SK-N-SH treated with all-trans-retinoic acid at 6 μM for 48 hours (cell line): Measurements from ENCODE around the gene ZNF93.

Experiments
- ATAC-seq: fragments of 200-7000 bp; cut with Tn5 transposase; 3 replicates; pipeline ENCODE4 v1.9.1; 2020; ENCODE audit warnings: mild to moderate bottlenecking, moderate library complexity
- ARNTL ChIP-seq: fragments of 450-650 bp; formaldehyde crosslinking; IDR thresholded peaks from 2 replicates; pipeline ENCODE4 v1.5.0; 2020; ENCODE audit warnings: low read depth, mild to moderate bottlenecking, moderate library complexity, borderline replicate concordance
- BACH2 ChIP-seq: fragments of 250-450 bp; sonication (Bioruptor Pico); IDR thresholded peaks from 2 replicates; pipeline ENCODE4 v1.9.0; 2021; ENCODE audit warnings: mild to moderate bottlenecking, borderline replicate concordance
- CSDC2 ChIP-seq: fragments of 250-450 bp; sonication (Bioruptor Pico); IDR thresholded peaks from 2 replicates; pipeline ENCODE4 v1.5.0; 2020; ENCODE audit warnings: mild to moderate bottlenecking, moderate library complexity
- ESRRG ChIP-seq: fragments of 250-450 bp; sonication (Bioruptor Pico); IDR thresholded peaks from 2 replicates; pipeline ENCODE4 v1.6.1; 2021; ENCODE audit warnings: mild to moderate bottlenecking
- GLIS3 ChIP-seq: fragments of 250-450 bp; sonication (Bioruptor Pico); IDR thresholded peaks from 2 replicates; pipeline ENCODE4 v1.5.0; 2020; ENCODE audit warnings: mild to moderate bottlenecking, moderate library complexity
- ISL1 ChIP-seq: fragments of 250-450 bp; sonication (Bioruptor Pico); IDR thresholded peaks from 2 replicates; pipeline ENCODE4 v2.1.2; 2022; ENCODE audit warnings: mild to moderate bottlenecking, moderate library complexity
- OSR1 ChIP-seq: fragments of 250-450 bp; sonication (Bioruptor Pico); IDR thresholded peaks from 2 replicates; pipeline ENCODE4 v1.8.0; 2022; ENCODE audit warnings: moderate library complexity, mild to moderate bottlenecking, inconsistent platforms
- PPARA ChIP-seq: fragments of 250-450 bp; sonication (Bioruptor Pico); IDR thresholded peaks from 2 replicates; pipeline ENCODE4 v1.5.0; 2020; ENCODE audit warnings: mild to moderate bottlenecking, borderline replicate concordance
- SNAI2 ChIP-seq: fragments of 250-450 bp; sonication (Bioruptor Pico); IDR thresholded peaks from 2 replicates; pipeline ENCODE4 v1.5.0; 2020; ENCODE audit warnings: mild to moderate bottlenecking, moderate library complexity
- TCF4 ChIP-seq: fragments of 250-450 bp; sonication (Bioruptor Pico); IDR thresholded peaks from 2 replicates; pipeline ENCODE4 v1.8.0; 2021; ENCODE audit warnings: mild to moderate bottlenecking, moderate library complexity, borderline replicate concordance
- TOX ChIP-seq: fragments of 250-450 bp; sonication (Bioruptor Pico); IDR thresholded peaks from 2 replicates; pipeline ENCODE4 v1.8.0; 2021; ENCODE audit warnings: mild to moderate bottlenecking, moderate library complexity, borderline replicate concordance
- ZFP3 ChIP-seq: fragments of 250-450 bp; sonication (Bioruptor Pico); IDR thresholded peaks from 2 replicates; pipeline ENCODE4 v1.5.0; 2020; ENCODE audit warnings: mild to moderate bottlenecking, moderate library complexity
- ZFP30 ChIP-seq: fragments of 450-650 bp; formaldehyde crosslinking; IDR thresholded peaks from 2 replicates; pipeline ENCODE4 v1.5.0; 2022; ENCODE audit warnings: mild to moderate bottlenecking, moderate library complexity
- ZNF565 ChIP-seq: fragments of 450-650 bp; formaldehyde crosslinking; conservative IDR thresholded peaks from 2 replicates; pipeline ENCODE4 v1.5.0; 2020; ENCODE audit warnings: low read depth, mild to moderate bottlenecking, moderate library complexity
- ZNF70 ChIP-seq: fragments of 450-650 bp; formaldehyde crosslinking; IDR thresholded peaks from 2 replicates; pipeline ENCODE4 v1.5.0; 2020; ENCODE audit warnings: mild to moderate bottlenecking, moderate library complexity
- ZNF8 ChIP-seq: fragments of 450-650 bp; formaldehyde crosslinking; IDR thresholded peaks from 2 replicates; pipeline ENCODE4 v1.5.0; 2020; ENCODE audit warnings: mild to moderate bottlenecking, moderate library complexity
- TF ChIP-seq, protein P1 (sequence below): fragments of 250-450 bp; sonication (Bioruptor Pico); IDR thresholded peaks from 2 replicates; pipeline ENCODE4 v1.5.0; 2020; ENCODE audit warnings: mild to moderate bottlenecking, moderate library complexity
- TF ChIP-seq, protein P2 (sequence below): fragments of 250-450 bp; sonication (Bioruptor Pico); IDR thresholded peaks from 2 replicates; pipeline ENCODE4 v1.8.0; 2021; ENCODE audit warnings: low read depth, mild to moderate bottlenecking, moderate library complexity, borderline replicate concordance
- TF ChIP-seq, protein P3 (sequence below): fragments of 250-450 bp; sonication (Bioruptor Pico); IDR thresholded peaks from 2 replicates; pipeline ENCODE4 v1.8.0; 2020; ENCODE audit warnings: mild to moderate bottlenecking, moderate library complexity, borderline replicate concordance
- TF ChIP-seq, protein P4 (sequence below): fragments of 250-450 bp; sonication (Bioruptor Pico); IDR thresholded peaks from 2 replicates; pipeline ENCODE4 v1.5.1; 2021; ENCODE audit warnings: mild to moderate bottlenecking, moderate library complexity

The ZNF93 gene

DNA sequence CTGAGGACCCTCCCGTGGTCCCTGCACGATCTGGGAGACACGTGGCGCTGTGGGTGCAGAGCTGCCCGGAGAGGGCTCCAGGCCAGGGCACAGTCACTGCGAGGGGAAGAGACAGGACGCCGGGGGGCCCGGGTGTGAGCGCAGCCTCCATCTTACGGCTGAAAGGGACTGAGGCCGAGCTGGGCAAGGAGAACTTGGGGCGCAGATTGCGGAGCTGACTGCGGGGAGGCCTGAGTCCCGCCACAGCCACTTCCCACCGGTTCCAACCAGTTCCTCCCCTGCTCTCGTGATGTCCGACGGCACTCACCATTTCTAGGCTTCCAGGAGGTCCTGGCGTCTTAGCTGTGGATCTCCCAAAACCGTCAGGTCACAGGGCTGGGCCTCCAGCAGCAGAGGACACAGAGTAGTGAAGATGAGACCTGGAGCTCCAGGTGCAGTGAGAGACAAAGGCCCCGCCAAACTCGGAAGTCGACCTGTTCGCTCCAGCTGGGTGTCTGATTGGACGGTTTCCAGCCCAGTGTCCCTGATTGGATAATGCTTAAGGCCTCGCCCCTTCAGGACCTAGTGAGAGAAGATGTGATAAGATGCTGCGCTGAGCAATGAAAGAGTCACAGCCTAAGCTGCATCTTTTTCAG lies 39.9 kb upstream of the ZNF93 start:
- TF ChIP-seq BACH2 (CRISPR knock-in tag) (no peak), ZFP3 (no peak), ARNTL (CRISPR knock-in tag) (no peak), PPARA (CRISPR knock-in tag) (no peak), TCF4 (CRISPR knock-in tag) (no peak), SNAI2 (CRISPR knock-in tag) (no peak), OSR1 (CRISPR knock-in tag) (no peak), ZFP30 (CRISPR knock-in tag) (no peak), ZNF8 (CRISPR knock-in tag) (no peak), ZNF70 (no peak), ESRRG (CRISPR knock-in tag) (no peak), CSDC2 (no peak), ISL1 (no peak)
- TF ChIP-seq, protein P1, sequence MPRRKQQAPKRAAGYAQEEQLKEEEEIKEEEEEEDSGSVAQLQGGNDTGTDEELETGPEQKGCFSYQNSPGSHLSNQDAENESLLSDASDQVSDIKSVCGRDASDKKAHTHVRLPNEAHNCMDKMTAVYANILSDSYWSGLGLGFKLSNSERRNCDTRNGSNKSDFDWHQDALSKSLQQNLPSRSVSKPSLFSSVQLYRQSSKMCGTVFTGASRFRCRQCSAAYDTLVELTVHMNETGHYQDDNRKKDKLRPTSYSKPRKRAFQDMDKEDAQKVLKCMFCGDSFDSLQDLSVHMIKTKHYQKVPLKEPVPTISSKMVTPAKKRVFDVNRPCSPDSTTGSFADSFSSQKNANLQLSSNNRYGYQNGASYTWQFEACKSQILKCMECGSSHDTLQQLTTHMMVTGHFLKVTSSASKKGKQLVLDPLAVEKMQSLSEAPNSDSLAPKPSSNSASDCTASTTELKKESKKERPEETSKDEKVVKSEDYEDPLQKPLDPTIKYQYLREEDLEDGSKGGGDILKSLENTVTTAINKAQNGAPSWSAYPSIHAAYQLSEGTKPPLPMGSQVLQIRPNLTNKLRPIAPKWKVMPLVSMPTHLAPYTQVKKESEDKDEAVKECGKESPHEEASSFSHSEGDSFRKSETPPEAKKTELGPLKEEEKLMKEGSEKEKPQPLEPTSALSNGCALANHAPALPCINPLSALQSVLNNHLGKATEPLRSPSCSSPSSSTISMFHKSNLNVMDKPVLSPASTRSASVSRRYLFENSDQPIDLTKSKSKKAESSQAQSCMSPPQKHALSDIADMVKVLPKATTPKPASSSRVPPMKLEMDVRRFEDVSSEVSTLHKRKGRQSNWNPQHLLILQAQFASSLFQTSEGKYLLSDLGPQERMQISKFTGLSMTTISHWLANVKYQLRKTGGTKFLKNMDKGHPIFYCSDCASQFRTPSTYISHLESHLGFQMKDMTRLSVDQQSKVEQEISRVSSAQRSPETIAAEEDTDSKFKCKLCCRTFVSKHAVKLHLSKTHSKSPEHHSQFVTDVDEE (CRISPR knock-in tag) = no peak
- TF ChIP-seq, protein P2, sequence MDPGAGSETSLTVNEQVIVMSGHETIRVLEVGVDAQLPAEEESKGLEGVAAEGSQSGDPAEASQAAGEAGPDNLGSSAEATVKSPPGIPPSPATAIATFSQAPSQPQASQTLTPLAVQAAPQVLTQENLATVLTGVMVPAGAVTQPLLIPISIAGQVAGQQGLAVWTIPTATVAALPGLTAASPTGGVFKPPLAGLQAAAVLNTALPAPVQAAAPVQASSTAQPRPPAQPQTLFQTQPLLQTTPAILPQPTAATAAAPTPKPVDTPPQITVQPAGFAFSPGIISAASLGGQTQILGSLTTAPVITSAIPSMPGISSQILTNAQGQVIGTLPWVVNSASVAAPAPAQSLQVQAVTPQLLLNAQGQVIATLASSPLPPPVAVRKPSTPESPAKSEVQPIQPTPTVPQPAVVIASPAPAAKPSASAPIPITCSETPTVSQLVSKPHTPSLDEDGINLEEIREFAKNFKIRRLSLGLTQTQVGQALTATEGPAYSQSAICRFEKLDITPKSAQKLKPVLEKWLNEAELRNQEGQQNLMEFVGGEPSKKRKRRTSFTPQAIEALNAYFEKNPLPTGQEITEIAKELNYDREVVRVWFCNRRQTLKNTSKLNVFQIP (CRISPR knock-in tag) = no peak
- TF ChIP-seq, protein P3, sequence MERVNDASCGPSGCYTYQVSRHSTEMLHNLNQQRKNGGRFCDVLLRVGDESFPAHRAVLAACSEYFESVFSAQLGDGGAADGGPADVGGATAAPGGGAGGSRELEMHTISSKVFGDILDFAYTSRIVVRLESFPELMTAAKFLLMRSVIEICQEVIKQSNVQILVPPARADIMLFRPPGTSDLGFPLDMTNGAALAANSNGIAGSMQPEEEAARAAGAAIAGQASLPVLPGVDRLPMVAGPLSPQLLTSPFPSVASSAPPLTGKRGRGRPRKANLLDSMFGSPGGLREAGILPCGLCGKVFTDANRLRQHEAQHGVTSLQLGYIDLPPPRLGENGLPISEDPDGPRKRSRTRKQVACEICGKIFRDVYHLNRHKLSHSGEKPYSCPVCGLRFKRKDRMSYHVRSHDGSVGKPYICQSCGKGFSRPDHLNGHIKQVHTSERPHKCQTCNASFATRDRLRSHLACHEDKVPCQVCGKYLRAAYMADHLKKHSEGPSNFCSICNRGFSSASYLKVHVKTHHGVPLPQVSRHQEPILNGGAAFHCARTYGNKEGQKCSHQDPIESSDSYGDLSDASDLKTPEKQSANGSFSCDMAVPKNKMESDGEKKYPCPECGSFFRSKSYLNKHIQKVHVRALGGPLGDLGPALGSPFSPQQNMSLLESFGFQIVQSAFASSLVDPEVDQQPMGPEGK (CRISPR knock-in tag) = no peak
- ATAC-seq = no peak

DNA sequence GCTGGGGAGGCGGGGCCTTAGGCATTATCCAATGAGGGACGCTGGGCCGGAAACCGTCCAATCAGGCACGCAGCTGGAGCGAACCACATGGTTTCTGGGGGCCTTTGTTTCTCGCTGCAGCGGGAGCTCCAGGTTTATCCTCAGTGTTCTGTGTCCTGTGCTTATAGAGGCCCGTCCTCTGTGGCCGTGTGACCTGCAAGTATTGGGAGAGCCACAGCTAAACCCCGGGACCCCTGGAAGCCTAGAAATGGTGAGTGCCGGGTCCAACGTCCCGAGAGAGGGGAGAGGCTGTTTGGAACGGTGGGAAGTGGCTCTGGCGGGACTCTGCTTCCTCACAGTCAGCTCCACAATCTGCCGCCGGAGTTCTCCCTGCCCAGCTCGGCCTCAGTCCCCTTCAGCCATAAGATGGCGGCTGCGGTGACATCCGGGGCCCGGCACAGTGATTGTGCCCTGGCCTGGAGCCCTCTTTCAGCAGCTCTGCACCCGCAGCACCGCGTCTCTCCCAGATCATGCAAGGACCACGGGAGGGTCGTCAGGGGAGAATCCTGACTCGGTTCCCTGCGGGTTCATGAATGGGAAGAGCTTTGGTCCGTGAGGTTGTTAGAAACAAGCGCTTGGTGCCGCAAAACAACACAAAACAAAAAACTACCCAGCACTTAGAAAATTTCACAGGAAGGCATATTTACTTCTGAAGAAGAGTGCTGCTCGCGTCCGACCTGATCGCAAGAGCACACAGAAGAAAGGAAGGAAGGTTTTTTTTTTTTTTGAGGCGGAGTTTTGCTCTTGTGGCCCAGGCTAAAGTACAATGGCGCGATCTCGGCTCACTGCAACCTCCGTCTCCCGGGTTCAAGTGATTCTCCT lies 34.8 kb upstream of the ZNF93 start, which contains the start of gene ZNF253:
TSS of gene ZNF253 (plus strand) at position 133 of the 861 bp plus-strand sequence. CDS start at position 248, 115 bp downstream.
- peak; percentile 99 for ATAC-seq
- TF ChIP-seq ZFP3 (no peak), ZNF565 (CRISPR knock-in tag) (no peak; the same call in 1 of the 2 replicates), ESRRG (CRISPR knock-in tag) (no peak), GLIS3 (no peak), TOX (CRISPR knock-in tag) (no peak), SNAI2 (CRISPR knock-in tag) (no peak)
- TF ChIP-seq, protein P3 (CRISPR knock-in tag) = no peak
- TF ChIP-seq, protein P4, sequence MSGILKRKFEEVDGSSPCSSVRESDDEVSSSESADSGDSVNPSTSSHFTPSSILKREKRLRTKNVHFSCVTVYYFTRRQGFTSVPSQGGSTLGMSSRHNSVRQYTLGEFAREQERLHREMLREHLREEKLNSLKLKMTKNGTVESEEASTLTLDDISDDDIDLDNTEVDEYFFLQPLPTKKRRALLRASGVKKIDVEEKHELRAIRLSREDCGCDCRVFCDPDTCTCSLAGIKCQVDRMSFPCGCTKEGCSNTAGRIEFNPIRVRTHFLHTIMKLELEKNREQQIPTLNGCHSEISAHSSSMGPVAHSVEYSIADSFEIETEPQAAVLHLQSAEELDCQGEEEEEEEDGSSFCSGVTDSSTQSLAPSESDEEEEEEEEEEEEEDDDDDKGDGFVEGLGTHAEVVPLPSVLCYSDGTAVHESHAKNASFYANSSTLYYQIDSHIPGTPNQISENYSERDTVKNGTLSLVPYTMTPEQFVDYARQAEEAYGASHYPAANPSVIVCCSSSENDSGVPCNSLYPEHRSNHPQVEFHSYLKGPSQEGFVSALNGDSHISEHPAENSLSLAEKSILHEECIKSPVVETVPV = no peak
